ENCODE measurements around the gene FBXO24. TPM values are rescaled to one million over a fixed set of nuclear protein-coding genes. Genes with fewer than 3 reads are reported as not detected.

Gene FBXO24
- total RNA-seq, 1 experiment from 2014 or later = 0.36 TPM

Small RNA genes within 50 kb of the gene (small RNA-seq; reads per million reads assigned to genes)
- gene SAP25 = not detected

Other genes starting within 250 kb of the FBXO24 start
- gene PILRB, start 228.2 kb upstream of the FBXO24 start, total RNA-seq (2014; rRNA removed; shearing (Covaris generic)) = 104 and 119 TPM in 2 replicates
- 2.1 TPM in 1 of 2 replicates, not detected in the other for gene PILRA, start 212.8 kb upstream of the FBXO24 start, total RNA-seq (2014; rRNA removed; shearing (Covaris generic))
- gene ZCWPW1, start 157.6 kb upstream of the FBXO24 start, total RNA-seq (2014; rRNA removed; shearing (Covaris generic)) = 0.76 and 1.0 TPM in 2 replicates
- gene MEPCE, start 156.5 kb upstream of the FBXO24 start, total RNA-seq (2014; rRNA removed; shearing (Covaris generic)) = 80.9 and 89.1 TPM in 2 replicates
- 102 and 110 TPM in 2 replicates for gene PPP1R35, start 149.8 kb upstream of the FBXO24 start, total RNA-seq (2014; rRNA removed; shearing (Covaris generic))
- gene SPACDR, start 122.1 kb upstream of the FBXO24 start, total RNA-seq (2014; rRNA removed; shearing (Covaris generic)) = 0.21 and 0.64 TPM in 2 replicates
- gene TSC22D4, start 107.1 kb upstream of the FBXO24 start, total RNA-seq (2014; rRNA removed; shearing (Covaris generic)) = 102 and 123 TPM in 2 replicates
- 0.03 and 0.21 TPM in 2 replicates for gene NYAP1, start 102.4 kb upstream of the FBXO24 start, total RNA-seq (2014; rRNA removed; shearing (Covaris generic))
- 29.8 and 30.4 TPM in 2 replicates for gene AGFG2, start 47.1 kb upstream of the FBXO24 start, total RNA-seq (2014; rRNA removed; shearing (Covaris generic))
- 0.63 and 1.5 TPM in 2 replicates for gene SAP25, start 12.4 kb upstream of the FBXO24 start, total RNA-seq (2014; rRNA removed; shearing (Covaris generic))
- 58.1 and 72.9 TPM in 2 replicates for gene LRCH4, start 199 bp upstream of the FBXO24 start, total RNA-seq (2014; rRNA removed; shearing (Covaris generic))
- gene PCOLCE, start 16.0 kb downstream of the FBXO24 start, total RNA-seq (2014; rRNA removed; shearing (Covaris generic)) = 4.7 and 5.2 TPM in 2 replicates
- 16.4 and 18.4 TPM in 2 replicates for gene MOSPD3, start 26.2 kb downstream of the FBXO24 start, total RNA-seq (2014; rRNA removed; shearing (Covaris generic))
- 1.2 and 1.7 TPM in 2 replicates for gene TFR2, start 55.2 kb downstream of the FBXO24 start, total RNA-seq (2014; rRNA removed; shearing (Covaris generic))
- gene ACTL6B, start 70.1 kb downstream of the FBXO24 start, total RNA-seq (2014; rRNA removed; shearing (Covaris generic)) = 0.13 TPM in 1 of 2 replicates, not detected in the other
- gene GNB2, start 87.4 kb downstream of the FBXO24 start, total RNA-seq (2014; rRNA removed; shearing (Covaris generic)) = 272 and 317 TPM in 2 replicates
- gene GIGYF1, start 107.9 kb downstream of the FBXO24 start, total RNA-seq (2014; rRNA removed; shearing (Covaris generic)) = 44.6 and 46.9 TPM in 2 replicates
- gene POP7, start 119.8 kb downstream of the FBXO24 start, total RNA-seq (2014; rRNA removed; shearing (Covaris generic)) = 222 and 231 TPM in 2 replicates
- gene EPO, start 134.1 kb downstream of the FBXO24 start, total RNA-seq (2014; rRNA removed; shearing (Covaris generic)) = not detected in 2 replicates
- gene ZAN, start 147.3 kb downstream of the FBXO24 start, total RNA-seq (2014; rRNA removed; shearing (Covaris generic)) = not detected in 2 replicates
- 230 and 236 TPM in 2 replicates for gene EPHB4, start 241.2 kb downstream of the FBXO24 start, total RNA-seq (2014; rRNA removed; shearing (Covaris generic))

Data from HT-29 (cell line).